HEK293T (cell line): ENCODE results near the gene GALNS.

Experiments used
- CTCF ChIA-PET: fragments of 350-600 bp; formaldehyde crosslinking; extraction: SDS; loops from one replicate; lab custom pipeline; 2021; ENCODE audit warnings: antibody characterized with exemption, inconsistent platforms; lab: Yijun Ruan, JAX
- POLR2A ChIA-PET: fragments of 350-600 bp; formaldehyde crosslinking; extraction: SDS; loops from one replicate; lab custom pipeline; 2020; ENCODE audit warnings: antibody characterized with exemption, inconsistent platforms; lab: Yijun Ruan, JAX
- DNase-seq: peaks from one replicate; pipeline ENCODE4 v3.0.0; 2012; ENCODE audit warnings: mixed read lengths; ENCODE audit errors: extremely low spot score
- ARNT ChIP-seq: fragments of 450-650 bp; IDR thresholded peaks from 2 replicates; pipeline ENCODE4 v1.6.1; 2017; ENCODE audit warnings: mild to moderate bottlenecking
- BHLHE40 ChIP-seq: fragments of 450-650 bp; IDR thresholded peaks from 2 replicates; pipeline ENCODE4 v1.6.1; 2016; ENCODE audit warnings: mild to moderate bottlenecking, moderate library complexity, borderline replicate concordance
- CTBP1 ChIP-seq: fragments of 450-650 bp; IDR thresholded peaks from 2 replicates; pipeline ENCODE4 v1.6.1; 2016; ENCODE audit warnings: borderline replicate concordance
- ELF4 ChIP-seq: fragments of 450-650 bp; IDR thresholded peaks from 2 replicates; pipeline ENCODE4 v1.6.1; 2017; ENCODE audit warnings: antibody characterized with exemption
- FOXA1 ChIP-seq: fragments of 450-650 bp; IDR thresholded peaks from 2 replicates; pipeline ENCODE4 v1.6.1; 2016; ENCODE audit warnings: mild to moderate bottlenecking
- FOXK2 ChIP-seq: fragments of 450-650 bp; IDR thresholded peaks from 2 replicates; pipeline ENCODE4 v1.6.1; 2016; ENCODE audit warnings: mild to moderate bottlenecking
- FOXM1 ChIP-seq: fragments of 450-650 bp; IDR thresholded peaks from 2 replicates; pipeline ENCODE4 v1.6.1; 2017; ENCODE audit warnings: mild to moderate bottlenecking, borderline replicate concordance
- HDGF ChIP-seq: fragments of 450-650 bp; IDR thresholded peaks from 2 replicates; pipeline ENCODE4 v1.6.1; 2017; ENCODE audit warnings: antibody characterized with exemption, borderline replicate concordance
- L3MBTL2 ChIP-seq: fragments of 450-650 bp; conservative IDR thresholded peaks from 2 replicates; pipeline ENCODE4 v1.6.1; 2016; ENCODE audit warnings: mild to moderate bottlenecking
- LEF1 ChIP-seq: fragments of 450-650 bp; IDR thresholded peaks from 2 replicates; pipeline ENCODE4 v1.6.1; 2017; ENCODE audit warnings: mild to moderate bottlenecking, borderline replicate concordance
- NFRKB ChIP-seq: fragments of 450-650 bp; IDR thresholded peaks from 2 replicates; pipeline ENCODE4 v1.6.1; 2016; ENCODE audit warnings: mild to moderate bottlenecking, moderate library complexity
- SP1 ChIP-seq: fragments of 450-650 bp; IDR thresholded peaks from 2 replicates; pipeline ENCODE4 v1.6.1; 2017
- SUZ12 ChIP-seq: fragments of 450-650 bp; IDR thresholded peaks from 2 replicates; pipeline ENCODE4 v1.6.1; 2016; ENCODE audit warnings: mild to moderate bottlenecking
- TARDBP ChIP-seq: fragments of 450-650 bp; IDR thresholded peaks from 2 replicates; pipeline ENCODE4 v1.6.1; 2016
- ZNF384 ChIP-seq: fragments of 450-650 bp; IDR thresholded peaks from 2 replicates; pipeline ENCODE4 v1.6.1; 2016
- TF ChIP-seq, protein P1 (sequence below): fragments of 450-650 bp; IDR thresholded peaks from 2 replicates; pipeline ENCODE4 v1.6.1; 2016

GALNS gene

DNA sequence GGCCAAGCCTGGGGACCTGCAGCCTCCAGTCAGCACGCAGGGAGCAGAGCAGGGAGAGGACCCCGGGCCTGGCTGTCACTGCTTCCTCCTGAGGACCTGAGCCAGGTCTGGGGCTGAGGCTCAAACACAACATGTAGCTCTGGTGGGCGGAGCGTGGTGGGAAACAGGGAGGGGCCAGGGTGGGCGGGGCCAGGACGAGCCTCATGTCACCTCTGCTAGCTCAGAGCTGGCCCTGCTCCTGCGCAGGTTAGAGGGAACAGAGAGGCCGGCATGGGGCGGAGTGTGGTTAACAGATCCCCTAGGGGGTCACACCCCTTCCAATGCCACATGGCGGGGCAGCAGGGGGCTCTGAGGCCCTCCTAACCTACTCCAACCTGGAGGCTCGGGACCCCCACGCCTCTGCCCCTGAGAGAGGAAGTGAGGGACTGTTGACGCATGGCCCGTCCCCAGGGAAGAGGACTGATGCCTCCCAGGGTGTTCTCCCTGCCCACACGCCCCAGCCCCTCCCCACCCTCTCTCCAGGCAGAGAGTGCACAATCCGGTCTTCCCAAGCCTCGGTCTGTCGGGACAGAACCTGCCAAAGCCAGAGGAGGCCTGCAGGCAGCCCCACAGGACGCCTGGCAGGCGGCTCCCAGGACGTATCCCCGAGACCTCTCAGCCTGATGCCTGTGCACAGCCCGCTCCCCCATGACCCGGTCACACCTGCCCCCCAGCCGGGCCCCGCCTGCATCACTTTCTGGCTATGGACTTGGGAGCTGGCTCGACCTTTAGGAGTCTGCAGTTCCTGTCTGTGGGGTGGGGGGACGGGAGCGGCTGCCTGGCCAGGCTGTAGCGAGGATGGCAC is 86.9 kb downstream of the GALNS start:
- DNase-seq: peak; percentile 83
- ChIA-PET POLR2A (interaction anchor here (0.9 to 4.4 kb wide), 5 partner anchors 13 to 41 kb away, joined by 3 to 30 read pairs (median 3); no protein-coding TSS in a partner anchor), CTCF (interaction anchor here (2.1 kb wide), 1 partner anchor 32 kb away, joined by 10 read pairs; no protein-coding TSS in a partner anchor)
- no peak for TF ChIP-seq FOXM1
- TF ChIP-seq ARNT: no peak
- no peak for TF ChIP-seq ELF4
- no peak for TF ChIP-seq SUZ12
- TF ChIP-seq, protein P1, sequence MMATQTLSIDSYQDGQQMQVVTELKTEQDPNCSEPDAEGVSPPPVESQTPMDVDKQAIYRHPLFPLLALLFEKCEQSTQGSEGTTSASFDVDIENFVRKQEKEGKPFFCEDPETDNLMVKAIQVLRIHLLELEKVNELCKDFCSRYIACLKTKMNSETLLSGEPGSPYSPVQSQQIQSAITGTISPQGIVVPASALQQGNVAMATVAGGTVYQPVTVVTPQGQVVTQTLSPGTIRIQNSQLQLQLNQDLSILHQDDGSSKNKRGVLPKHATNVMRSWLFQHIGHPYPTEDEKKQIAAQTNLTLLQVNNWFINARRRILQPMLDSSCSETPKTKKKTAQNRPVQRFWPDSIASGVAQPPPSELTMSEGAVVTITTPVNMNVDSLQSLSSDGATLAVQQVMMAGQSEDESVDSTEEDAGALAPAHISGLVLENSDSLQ: no peak
- no peak for TF ChIP-seq L3MBTL2
- no peak for TF ChIP-seq FOXA1
- TF ChIP-seq BHLHE40: no peak
- TF ChIP-seq TARDBP: no peak
- no peak for TF ChIP-seq ZNF384
- TF ChIP-seq CTBP1: no peak
- no peak for TF ChIP-seq FOXK2
- TF ChIP-seq SP1: no peak
- no peak for TF ChIP-seq HDGF
- TF ChIP-seq LEF1: no peak
- no peak for TF ChIP-seq NFRKB

DNA sequence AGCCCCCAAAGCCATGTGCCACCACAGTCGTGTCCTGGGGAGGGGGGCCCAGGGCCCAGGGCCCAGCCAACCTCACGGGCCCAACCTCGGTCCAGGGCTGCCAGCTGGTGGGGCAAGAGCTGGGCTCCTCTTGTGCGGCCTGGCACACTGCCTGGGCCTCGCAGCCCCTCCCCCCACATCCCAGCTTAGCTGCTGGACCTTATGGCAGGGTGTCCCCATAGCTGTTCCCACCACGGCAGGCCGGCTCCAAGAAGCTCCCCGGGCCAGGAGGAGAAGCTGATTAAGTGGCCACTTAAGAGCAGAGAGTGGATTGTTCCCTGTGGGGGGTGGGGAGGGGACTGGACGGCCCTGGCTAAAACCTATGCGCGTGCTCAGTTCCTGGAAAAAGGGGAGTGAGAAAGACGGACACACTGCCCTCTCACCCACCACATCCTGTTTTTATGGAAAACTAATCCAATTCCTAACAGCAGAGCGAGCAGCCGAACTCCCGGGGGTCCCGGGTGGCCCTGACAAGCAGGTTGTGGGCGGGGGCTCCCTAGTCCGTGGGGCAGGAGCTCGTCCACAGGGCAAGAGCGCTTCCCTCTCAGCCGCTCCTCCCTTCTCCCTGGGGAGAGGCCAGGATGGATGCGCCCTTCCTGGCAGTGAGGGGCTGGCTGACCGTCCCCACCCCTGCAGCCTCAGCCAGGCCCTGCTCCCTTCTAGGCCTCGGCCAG is 88.5 kb downstream of the GALNS start:
- no peak for TF ChIP-seq LEF1
- no peak for TF ChIP-seq FOXK2
- no peak for TF ChIP-seq ELF4
- no peak for TF ChIP-seq FOXA1
- TF ChIP-seq HDGF: no peak
- TF ChIP-seq, protein P1: no peak
- no peak for TF ChIP-seq ARNT
- no peak for TF ChIP-seq NFRKB
- no peak for TF ChIP-seq SUZ12
- TF ChIP-seq ZNF384: no peak
- no peak for TF ChIP-seq FOXM1
- no peak for TF ChIP-seq BHLHE40
- ChIA-PET CTCF (interaction anchor here (1.0 to 1.4 kb wide), 2 partner anchors 11 to 31 kb away, joined by 4 to 6 read pairs; no protein-coding TSS in a partner anchor), POLR2A (no interaction called here)
- no peak for DNase-seq

DNA sequence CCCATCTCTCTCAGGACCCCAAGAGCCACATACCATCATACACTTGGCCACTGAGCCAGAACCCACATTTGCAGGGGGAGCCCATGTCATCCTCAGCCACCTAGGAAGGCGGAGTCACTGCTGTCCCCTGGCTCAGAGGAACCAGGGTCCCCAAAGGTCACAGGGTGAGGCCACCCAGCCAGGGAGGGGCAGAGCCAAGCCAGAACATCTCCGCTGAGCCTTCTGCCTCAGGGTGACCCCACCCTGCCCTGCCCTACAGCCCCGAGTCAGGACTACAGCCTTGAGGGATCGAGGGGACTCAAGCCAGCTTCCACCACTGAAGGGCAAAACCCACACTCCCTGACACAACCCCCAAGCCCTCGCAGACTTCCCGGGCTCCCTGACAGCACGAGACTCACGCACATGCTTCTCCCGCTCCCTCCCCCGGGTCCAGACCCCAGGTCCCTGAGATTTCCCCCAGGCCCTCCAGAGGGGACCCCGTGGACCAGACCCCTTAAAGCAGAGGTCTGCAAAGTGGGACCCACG is 89.1 kb downstream of the GALNS start:
- TF ChIP-seq FOXM1 (no peak), ARNT (no peak), NFRKB (no peak), LEF1 (no peak), FOXK2 (no peak), CTBP1 (no peak), SUZ12 (no peak)
- CTCF ChIA-PET: interaction anchor here (1.4 kb wide), 1 partner anchor 10 kb away, joined by 4 read pairs; no protein-coding TSS in a partner anchor
- DNase-seq: no peak
- POLR2A ChIA-PET: no interaction called here

DNA sequence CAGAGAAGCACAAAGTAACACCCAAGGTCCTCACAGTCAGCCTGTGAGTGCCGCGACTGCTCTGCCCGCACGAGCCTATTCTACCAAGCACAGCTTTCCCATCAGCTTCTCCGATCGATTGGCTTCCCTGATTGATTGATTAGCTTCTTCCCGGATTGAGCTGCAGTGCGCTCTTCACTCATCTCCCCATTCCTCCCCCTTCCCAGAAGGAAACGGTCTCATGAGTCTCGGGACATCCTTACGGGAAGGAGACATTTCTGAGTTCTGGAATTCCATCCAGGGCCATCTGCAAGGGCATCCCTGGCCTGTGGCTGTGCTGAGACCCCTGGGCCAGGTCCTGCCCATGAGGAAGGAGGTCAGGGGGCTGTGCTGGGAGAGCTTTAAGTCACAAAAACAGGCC is 89.8 kb downstream of the GALNS start:
- no peak for DNase-seq
- CTCF ChIA-PET: interaction anchor here (1.4 kb wide), 1 partner anchor 10 kb away, joined by 4 read pairs; no protein-coding TSS in a partner anchor
- no peak for TF ChIP-seq CTBP1
- no peak for TF ChIP-seq NFRKB
- no peak for TF ChIP-seq ELF4
- no peak for TF ChIP-seq SUZ12
- TF ChIP-seq ZNF384: no peak
- no peak for TF ChIP-seq SP1
- POLR2A ChIA-PET: no interaction called here

DNA sequence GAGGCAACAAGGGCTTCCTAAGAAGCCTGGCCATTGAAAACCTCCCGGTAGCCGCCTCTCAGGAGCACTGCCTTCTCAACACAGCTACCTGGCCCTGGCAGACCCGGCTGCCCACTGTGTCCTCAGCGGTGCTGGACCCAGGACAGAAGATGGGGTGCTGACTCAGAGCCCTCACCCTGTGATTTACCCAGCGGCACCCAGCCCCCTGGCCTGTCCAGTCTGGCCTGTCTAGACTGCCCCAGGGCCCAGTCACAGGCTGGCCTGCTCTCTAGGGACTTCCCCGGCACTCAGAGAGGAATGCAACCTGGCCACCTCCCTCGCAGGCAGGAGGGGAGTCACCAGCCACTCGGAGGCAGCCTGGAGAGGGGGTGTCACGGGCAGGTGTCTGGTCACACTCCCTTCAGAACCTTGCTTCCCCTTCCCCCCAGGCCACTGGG is 91.8 kb downstream of the GALNS start:
- CTCF ChIA-PET: no interaction called here

More for the DNA sequence above, 91.8 kb downstream of the GALNS start:
- POLR2A ChIA-PET: no interaction called here
- no peak for TF ChIP-seq NFRKB
- TF ChIP-seq FOXA1: no peak
- TF ChIP-seq L3MBTL2: no peak
- TF ChIP-seq FOXK2: no peak
- no peak for TF ChIP-seq LEF1
- no peak for TF ChIP-seq TARDBP
- TF ChIP-seq HDGF: no peak
- TF ChIP-seq ZNF384: no peak
- TF ChIP-seq, protein P1: no peak
- no peak for TF ChIP-seq SUZ12
- no peak for TF ChIP-seq CTBP1
- no peak for TF ChIP-seq ARNT
- no peak for TF ChIP-seq FOXM1
- TF ChIP-seq BHLHE40: no peak
- TF ChIP-seq ELF4: no peak
- no peak for DNase-seq
